K562 (cell line): Measurements from ENCODE around the gene PRKAG2. TPM values are rescaled to one million over a fixed set of nuclear protein-coding genes. Genes with fewer than 3 reads are reported as not detected.
A peak's percentile ranks its signal among the peaks of the same experiment; 100 is the strongest.

Experiments
- ATAC-seq: fragments of 200-7000 bp; cut with Tn5 transposase; 3 replicates; pipeline ENCODE4 v1.9.1; 2020; ENCODE audit warnings: moderate library complexity
- BruUV-seq: library from RNA; stranded (reverse); fragments of 400-500 nt; replicated peaks from 2 replicates; lab custom pipeline; 2021; lab: Mats Ljungman, UMichigan
- CTCF ChIA-PET: fragments of 300-600 bp; formaldehyde crosslinking; extraction: SDS; loops from one replicate; lab custom pipeline; 2021; ENCODE audit warnings: low intra/inter-chr PET ratio; lab: Yijun Ruan, JAX
- POLR2A ChIA-PET: fragments of 300-600, 350-650 bp; sonication (Branson Sonifier 250); formaldehyde crosslinking; extraction: SDS; loops from one replicate; lab custom pipeline; 2021; ENCODE audit warnings: antibody characterized with exemption, inconsistent platforms; lab: Yijun Ruan, JAX
- DNase-seq, 4 experiments: peaks; one replicate each; pipeline versions ENCODE4 v3.0.0 to v3.0.0-alpha.2; 2011 to 2018; ENCODE audit warnings: low spot score in 3 of 4, mixed read lengths in 3 of 4; ENCODE audit errors: extremely low read depth in 1 of 4
- FAIRE-seq: peaks from 2 replicates; lab custom pipeline; 2011; peaks lifted over from hg19 to GRCh38; lab: Jason Lieb, UNC
- H2AFZ ChIP-seq: 2 replicates; pipeline ENCODE4 v1.6.0; 2011; ENCODE audit warnings: low read depth, low read length, control low read depth, inconsistent platforms
- H3K27ac ChIP-seq: fragments of 200-600 bp; 3 replicates; pipeline ENCODE4 v1.8.0; 2011; ENCODE audit warnings: low read depth, mild to moderate bottlenecking, control low read depth, inconsistent platforms, low read length, moderate library complexity, mixed read lengths; ENCODE audit errors: extremely low read depth
- H3K27me3 ChIP-seq, 2 experiments: fragments of 300-600 bp in 1 of 2; 2 replicates in 1 of 2; 3 replicates in 1 of 2; pipeline versions ENCODE4 v1.6.0 to v1.8.0; 2011; ENCODE audit warnings: inconsistent platforms in 2 of 2, low read length in 2 of 2, mild to moderate bottlenecking in 1 of 2, mixed read lengths in 1 of 2, moderate library complexity in 1 of 2; ENCODE audit not compliant: control insufficient read depth in 2 of 2, insufficient read depth in 2 of 2
- H3K36me3 ChIP-seq: fragments of 300-600 bp; 3 replicates; pipeline ENCODE4 v1.8.0; 2011; ENCODE audit warnings: mild to moderate bottlenecking, low read length, inconsistent platforms; ENCODE audit not compliant: control insufficient read depth, insufficient read depth
- H3K4me1 ChIP-seq, 2 experiments: fragments of 200-600 bp in 1 of 2; replicated peaks in 1 of 2; 2 replicates in 1 of 2; 3 replicates in 1 of 2; pipeline versions ENCODE4 v1.5.1 to v1.8.0; 2011; ENCODE audit warnings: inconsistent platforms in 2 of 2, low read length in 2 of 2, mild to moderate bottlenecking in 1 of 2, mixed read lengths in 1 of 2, moderate library complexity in 1 of 2; ENCODE audit not compliant: control insufficient read depth in 2 of 2, insufficient read depth in 2 of 2
- H3K4me2 ChIP-seq: 2 replicates; pipeline ENCODE4 v1.6.1; 2011; ENCODE audit warnings: low read length, control low read depth, inconsistent platforms, mixed read lengths; ENCODE audit not compliant: insufficient read depth
- H3K4me3 ChIP-seq: fragments of 200-600 bp; sonication (generic), shearing (Covaris generic); 2 replicates; pipeline ENCODE4 v1.5.1; 2016; ENCODE audit warnings: control low read depth, inconsistent platforms
- H3K79me2 ChIP-seq: fragments of 200-600 bp; 3 replicates; pipeline ENCODE4 v1.8.0; 2011; ENCODE audit warnings: low read length, inconsistent platforms; ENCODE audit not compliant: control insufficient read depth, insufficient read depth
- H3K9ac ChIP-seq, 2 experiments: 2 replicates each; pipeline versions ENCODE4 v1.6.0 to v1.6.1; 2011; ENCODE audit warnings: low read depth in 2 of 2, low read length in 2 of 2, control low read depth in 1 of 2, inconsistent platforms in 1 of 2, mild to moderate bottlenecking in 1 of 2, mixed read lengths in 1 of 2; ENCODE audit not compliant: insufficient read depth in 1 of 2
- H3K9me1 ChIP-seq: one replicate; pipeline ENCODE4 v1.6.0; 2011; ENCODE audit warnings: inconsistent platforms, mild to moderate bottlenecking, low read length, moderate library complexity; ENCODE audit not compliant: control insufficient read depth, insufficient read depth
- H3K9me3 ChIP-seq: replicated peaks from 2 replicates; pipeline ENCODE4 v1.5.1; 2011; ENCODE audit warnings: low read depth, low read length, inconsistent platforms; ENCODE audit not compliant: control insufficient read depth, insufficient read depth
- H4K20me1 ChIP-seq: replicated peaks from 2 replicates; pipeline ENCODE4 v1.6.1; 2011; ENCODE audit warnings: low read length, inconsistent platforms, mixed read lengths; ENCODE audit not compliant: control insufficient read depth, insufficient read depth
- ARID4B ChIP-seq: sonication (generic); formaldehyde crosslinking; IDR thresholded peaks from 2 replicates; pipeline ENCODE4 v1.8.0; 2022; ENCODE audit warnings: mild to moderate bottlenecking, missing genetic modification reagents
- HNRNPUL1 ChIP-seq: fragments of 200-400 bp; formaldehyde crosslinking; IDR thresholded peaks from 2 replicates; pipeline ENCODE4 v1.6.1; 2017; ENCODE audit warnings: low read length
- JUN ChIP-seq, 2 experiments: sonication (generic) in 1 of 2; formaldehyde crosslinking in 1 of 2; IDR thresholded peaks; 2 replicates each; pipeline versions ENCODE4 v1.6.1 to v1.8.0; 2012 to 2022; ENCODE audit warnings: borderline replicate concordance in 2 of 2, mild to moderate bottlenecking in 2 of 2, improper control_type of control experiment in 1 of 2, low read depth in 1 of 2, low read length in 1 of 2, missing genetic modification reagents in 1 of 2
- MLLT1 ChIP-seq, 2 experiments: fragments of 450-650 bp; IDR thresholded peaks; 2 replicates each; pipeline ENCODE4 v1.6.1; 2016
- NBN ChIP-seq: fragments of 450-650 bp; IDR thresholded peaks from 2 replicates; pipeline ENCODE4 v1.6.1; 2016; ENCODE audit warnings: low read depth, mild to moderate bottlenecking
- PTTG1 ChIP-seq: fragments of 450-650 bp; IDR thresholded peaks from 2 replicates; pipeline ENCODE4 v1.6.1; 2016; ENCODE audit warnings: low read depth, mild to moderate bottlenecking, missing genetic modification characterization, missing compliant biosample characterization
- THRAP3 ChIP-seq: fragments of 450-650 bp; IDR thresholded peaks from 2 replicates; pipeline ENCODE4 v1.6.1; 2016; ENCODE audit warnings: mild to moderate bottlenecking, inconsistent platforms, borderline replicate concordance
- ZNF134 ChIP-seq: fragments of 250-450 bp; sonication (Bioruptor Pico); conservative IDR thresholded peaks from 2 replicates; pipeline ENCODE4 v1.4.0; 2020
- ZNF717 ChIP-seq: fragments of 250-450 bp; sonication (Bioruptor Pico); IDR thresholded peaks from 2 replicates; pipeline ENCODE4 v1.5.0; 2021
- ZSCAN29 ChIP-seq: fragments of 450-650 bp; IDR thresholded peaks from 2 replicates; pipeline ENCODE4 v1.6.1; 2017
- WGBS: fragments of 100-300 bp; shearing (Covaris generic); methylation state at CpG from one replicate; pipeline ENCODE4 v1.1.6; 2016; ENCODE audit warnings: low coverage, mixed read lengths; ENCODE audit not compliant: insufficient coverage; ENCODE audit errors: missing lambda C conversion rate; 5-methylcytosine and 5-hydroxymethylcytosine counted together
- in situ Hi-C: fragments of 300-500 bp; cut with MboI; formaldehyde crosslinking; loops from 4 replicates; pipeline ENCODE4 v1.15.0; 2018; ENCODE audit warnings: inconsistent platforms, mixed read lengths
- intact Hi-C: fragments of 100-400 bp; cut with micrococcal nuclease; formaldehyde crosslinking; loops from 2 replicates; pipeline ENCODE4 v1.14.2; 2022
- polyA plus RNA-seq, 8 experiments: library from polyadenylated mRNA; depleted of rRNA in 4 of 8; stranded (reverse) in 5 of 8; unstranded in 3 of 8; fragments of >200 nt; fragmentation: Nextera tagmentation in 2 of 8; fragmentation: Illumina TruSeq in 1 of 8; extraction: Ambion mirVana in 2 of 8; extraction: Trizol in 1 of 8; gene quantifications; 2 replicates each; pipeline versions ENCODE4 v1.2.1 to v1.2.3, GENCODE V29; 2011 to 2014; ENCODE audit warnings: inconsistent platforms in 1 of 8, missing spikeins in 1 of 8
- total RNA-seq, 7 experiments: library from RNA; depleted of rRNA in 6 of 7; stranded (reverse); fragments of >200 nt in 6 of 7; fragmentation: Illumina TruSeq in 2 of 7; extraction: Trizol in 2 of 7; gene quantifications; 2 replicates each; pipeline versions ENCODE4 v1.2.1 to v1.2.3, GENCODE V29; 2011 to 2021; ENCODE audit warnings: low replicate concordance in 1 of 7
- TF ChIP-seq, protein P1 (sequence below): fragments of 250-450 bp; sonication (Bioruptor Pico); IDR thresholded peaks from 2 replicates; pipeline ENCODE4 v1.9.0; 2021; ENCODE audit warnings: mild to moderate bottlenecking
- TF ChIP-seq, protein P2 (sequence below), 2 experiments: IDR thresholded peaks in 1 of 2; conservative IDR thresholded peaks in 1 of 2; 2 replicates each; pipeline ENCODE4 v1.6.1; 2016; ENCODE audit warnings: low read depth in 2 of 2, mild to moderate bottlenecking in 1 of 2, missing compliant biosample characterization in 1 of 2, missing genetic modification characterization in 1 of 2, moderate library complexity in 1 of 2

PRKAG2 gene
- total and polyA plus RNA-seq, 9 of the 15 experiments (the other 6 are each of a cell fraction or from before 2014, with no cell fraction given): 0.99 to 5.6 (median 3.3) TPM

GRCh38 chr7:151819866-151820265 lies 57.0 kb downstream of the PRKAG2 start:
- no peaks in the 10 kb centered on the region; the same call in 1 of the 2 replicates for H4K20me1 ChIP-seq
- no peak overlapping the region for H3K27ac ChIP-seq
- H3K9me3 ChIP-seq: no peaks in the 10 kb centered on the region
- ChIA-PET POLR2A (interaction anchor here (1.0 kb wide), 1 partner anchor 19 kb away, joined by 4 read pairs; no protein-coding TSS in a partner anchor), CTCF (no interaction called here)
- 3% methylated on average over 8 of the region's 8 CpGs for WGBS
- BruUV-seq: no TSS peak
- in situ Hi-C loops (no loop called here), intact Hi-C loops (no loop called here)
- DNase-seq (no peak), FAIRE-seq (no peak), ATAC-seq (no peak)
- H3K4me2 ChIP-seq: no peak overlapping the region
- no peaks in the 10 kb centered on the region; a peak in 2 of 5 replicates for H3K4me1 ChIP-seq
- H3K9ac ChIP-seq: no peak overlapping the region
- peaks cover 68 to 94% of the 10 kb centered on the region in 2 experiments for H3K27me3 ChIP-seq
- no peaks in the 10 kb centered on the region for H3K79me2 ChIP-seq
- H3K4me3 ChIP-seq: no peak overlapping the region
- H3K9me1 ChIP-seq: peaks cover 5% of the 10 kb centered on the region
- no peaks in the 10 kb centered on the region for H3K36me3 ChIP-seq
- no peak overlapping the region for H2AFZ ChIP-seq
- TF ChIP-seq ARID4B (CRISPR knock-in tag) (no peak), PTTG1 (tag) (no peak), MLLT1 (IDR thresholded peaks at IDR 0.05) (no peak), NBN (no peak), THRAP3 (no peak), ZNF717 (CRISPR knock-in tag) (no peak), ZSCAN29 (no peak), ZNF134 (CRISPR knock-in tag) (peak; percentile 45; the same call in 1 of the 2 replicates), HNRNPUL1 (no peak), JUN (IDR thresholded peaks at IDR 0.05; ENCODE audit: borderline replicate concordance, low read depth, low read length) (no peak), JUN (CRISPR knock-in tag; IDR thresholded peaks at IDR 0.05; ENCODE audit: borderline replicate concordance) (no peak)
- TF ChIP-seq, protein P1, sequence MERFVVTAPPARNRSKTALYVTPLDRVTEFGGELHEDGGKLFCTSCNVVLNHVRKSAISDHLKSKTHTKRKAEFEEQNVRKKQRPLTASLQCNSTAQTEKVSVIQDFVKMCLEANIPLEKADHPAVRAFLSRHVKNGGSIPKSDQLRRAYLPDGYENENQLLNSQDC (CRISPR knock-in tag): no peak
- TF ChIP-seq, protein P2, sequence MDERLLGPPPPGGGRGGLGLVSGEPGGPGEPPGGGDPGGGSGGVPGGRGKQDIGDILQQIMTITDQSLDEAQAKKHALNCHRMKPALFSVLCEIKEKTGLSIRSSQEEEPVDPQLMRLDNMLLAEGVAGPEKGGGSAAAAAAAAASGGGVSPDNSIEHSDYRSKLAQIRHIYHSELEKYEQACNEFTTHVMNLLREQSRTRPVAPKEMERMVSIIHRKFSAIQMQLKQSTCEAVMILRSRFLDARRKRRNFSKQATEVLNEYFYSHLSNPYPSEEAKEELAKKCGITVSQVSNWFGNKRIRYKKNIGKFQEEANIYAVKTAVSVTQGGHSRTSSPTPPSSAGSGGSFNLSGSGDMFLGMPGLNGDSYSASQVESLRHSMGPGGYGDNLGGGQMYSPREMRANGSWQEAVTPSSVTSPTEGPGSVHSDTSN (CRISPR knock-in tag; IDR thresholded peaks at IDR 0.05; ENCODE audit: low read depth): no peak
- TF ChIP-seq, protein P2 (tag; conservative IDR thresholded peaks at IDR 0.05; ENCODE audit: low read depth): peak; percentile 31; the same call in 1 of the 2 replicates
